Neural cell (in vitro differentiated cells): ENCODE data around the gene ELN. TPM values are rescaled to one million over a fixed set of nuclear protein-coding genes. Genes with fewer than 3 reads are reported as not detected.

Experiments used
- H2AFZ ChIP-seq: fragments of 200-600, 300-800 bp; sonication (generic), shearing (Covaris generic); 2 replicates; pipeline ENCODE4 v1.6.0; 2014; ENCODE audit warnings: low read depth, mild to moderate bottlenecking, antibody characterized with exemption, low read length, moderate library complexity
- H3F3A ChIP-seq: fragments of 200-600 bp; shearing (Covaris generic); 2 replicates; pipeline ENCODE4 v1.6.1; 2016; ENCODE audit warnings: mild to moderate bottlenecking, moderate library complexity, mixed read lengths, antibody characterized with exemption, low read length; ENCODE audit not compliant: insufficient read depth, poor library complexity, severe bottlenecking
- H3K27ac ChIP-seq: fragments of 200-600, 300-800 bp; sonication (generic), shearing (Covaris generic); 2 replicates; pipeline ENCODE4 v1.5.1; 2014; ENCODE audit warnings: mild to moderate bottlenecking, low read length, moderate library complexity
- H3K27me3 ChIP-seq: fragments of 300-800, 200-600 bp; sonication (generic), shearing (Covaris generic); 2 replicates; pipeline ENCODE4 v1.6.0; 2014; ENCODE audit warnings: mild to moderate bottlenecking, low read depth, low read length, moderate library complexity; ENCODE audit not compliant: insufficient read depth
- H3K36me3 ChIP-seq: fragments of 300-800, 200-600 bp; sonication (generic), shearing (Covaris generic); 2 replicates; pipeline ENCODE4 v1.5.1; 2014; ENCODE audit warnings: mild to moderate bottlenecking, antibody characterized with exemption, low read length, moderate library complexity; ENCODE audit not compliant: insufficient read depth
- H3K4me2 ChIP-seq: fragments of 300-800, 200-600 bp; sonication (generic), shearing (Covaris generic); 2 replicates; pipeline ENCODE4 v1.6.0; 2014; ENCODE audit warnings: mild to moderate bottlenecking, low read length
- H3K4me3 ChIP-seq: fragments of 300-800, 200-600 bp; sonication (generic), shearing (Covaris generic); 2 replicates; pipeline ENCODE4 v1.5.1; 2014; ENCODE audit warnings: mild to moderate bottlenecking, low read length, moderate library complexity
- H3K79me2 ChIP-seq: fragments of 200-600 bp; shearing (Covaris generic); replicated peaks from 2 replicates; pipeline ENCODE4 v1.6.0; 2014; ENCODE audit warnings: mild to moderate bottlenecking, low read length, moderate library complexity; ENCODE audit not compliant: insufficient read depth
- H3K9ac ChIP-seq: fragments of 300-800, 200-600 bp; sonication (generic), shearing (Covaris generic); 2 replicates; pipeline ENCODE4 v1.6.1; 2016; ENCODE audit warnings: mild to moderate bottlenecking, low read length, mixed read lengths
- H3K9me2 ChIP-seq: fragments of 200-600 bp; shearing (Covaris generic); 2 replicates; pipeline ENCODE4 v1.6.1; 2016; ENCODE audit warnings: mild to moderate bottlenecking, low read length, mixed read lengths; ENCODE audit not compliant: insufficient read depth
- H3K9me3 ChIP-seq: fragments of 200-600, 300-800 bp; sonication (generic), shearing (Covaris generic); 2 replicates; pipeline ENCODE4 v1.6.1; 2016; ENCODE audit warnings: mild to moderate bottlenecking, mixed run types, low read length, moderate library complexity, mixed read lengths
- H4K20me1 ChIP-seq: fragments of 200-600 bp; shearing (Covaris generic); 2 replicates; pipeline ENCODE4 v1.6.1; 2016; ENCODE audit warnings: mild to moderate bottlenecking, mixed run types; ENCODE audit not compliant: insufficient read depth
- CTCF ChIP-seq: fragments of 450-650 bp; IDR thresholded peaks from 2 replicates; pipeline ENCODE4 v1.5.1; 2014; ENCODE audit warnings: antibody characterized with exemption, mild to moderate bottlenecking, moderate library complexity; ENCODE audit not compliant: poor library complexity, severe bottlenecking
- EP300 ChIP-seq: fragments of 450-650 bp; conservative IDR thresholded peaks from 2 replicates; pipeline ENCODE4 v1.6.1; 2014; ENCODE audit warnings: antibody characterized with exemption, mild to moderate bottlenecking, moderate library complexity; ENCODE audit not compliant: poor library complexity, severe bottlenecking
- EZH2 ChIP-seq: fragments of 200-600, 300-800 bp; shearing (Covaris generic), sonication (generic); IDR thresholded peaks from 2 replicates; pipeline ENCODE4 v1.6.1; 2014; ENCODE audit warnings: antibody characterized with exemption, low read length, borderline replicate concordance, mild to moderate bottlenecking; ENCODE audit not compliant: insufficient read depth, poor library complexity, severe bottlenecking
- MXI1 ChIP-seq: fragments of 450-650 bp; conservative IDR thresholded peaks from 2 replicates; pipeline ENCODE4 v1.6.1; 2014; ENCODE audit warnings: antibody characterized with exemption, mild to moderate bottlenecking; ENCODE audit not compliant: poor library complexity, severe bottlenecking
- POLR2AphosphoS5 ChIP-seq: IDR thresholded peaks from 2 replicates; pipeline ENCODE4 v1.6.1; 2012
- RAD21 ChIP-seq: fragments of 450-650 bp; conservative IDR thresholded peaks from 2 replicates; pipeline ENCODE4 v1.6.1; 2014; ENCODE audit warnings: antibody characterized with exemption, mild to moderate bottlenecking, moderate library complexity
- SMC3 ChIP-seq: fragments of 450-650 bp; conservative IDR thresholded peaks from 2 replicates; pipeline ENCODE4 v1.6.1; 2014; ENCODE audit warnings: antibody characterized with exemption, mild to moderate bottlenecking, moderate library complexity; ENCODE audit not compliant: poor library complexity
- TAF1 ChIP-seq: IDR thresholded peaks from 2 replicates; pipeline ENCODE4 v1.6.1; 2012; ENCODE audit warnings: low read depth
- polyA plus RNA-seq: library from polyadenylated mRNA; depleted of rRNA; stranded (reverse); fragments of >200 nt; gene quantifications from 2 replicates; pipeline ENCODE4 v1.2.3, GENCODE V29; 2014
- TF ChIP-seq, protein P1 (sequence below): IDR thresholded peaks from 2 replicates; pipeline ENCODE4 v1.6.1; 2012; ENCODE audit warnings: borderline replicate concordance

The ELN gene
- polyA plus RNA-seq, 1 donor from 2014 or later = not detected

DNA sequence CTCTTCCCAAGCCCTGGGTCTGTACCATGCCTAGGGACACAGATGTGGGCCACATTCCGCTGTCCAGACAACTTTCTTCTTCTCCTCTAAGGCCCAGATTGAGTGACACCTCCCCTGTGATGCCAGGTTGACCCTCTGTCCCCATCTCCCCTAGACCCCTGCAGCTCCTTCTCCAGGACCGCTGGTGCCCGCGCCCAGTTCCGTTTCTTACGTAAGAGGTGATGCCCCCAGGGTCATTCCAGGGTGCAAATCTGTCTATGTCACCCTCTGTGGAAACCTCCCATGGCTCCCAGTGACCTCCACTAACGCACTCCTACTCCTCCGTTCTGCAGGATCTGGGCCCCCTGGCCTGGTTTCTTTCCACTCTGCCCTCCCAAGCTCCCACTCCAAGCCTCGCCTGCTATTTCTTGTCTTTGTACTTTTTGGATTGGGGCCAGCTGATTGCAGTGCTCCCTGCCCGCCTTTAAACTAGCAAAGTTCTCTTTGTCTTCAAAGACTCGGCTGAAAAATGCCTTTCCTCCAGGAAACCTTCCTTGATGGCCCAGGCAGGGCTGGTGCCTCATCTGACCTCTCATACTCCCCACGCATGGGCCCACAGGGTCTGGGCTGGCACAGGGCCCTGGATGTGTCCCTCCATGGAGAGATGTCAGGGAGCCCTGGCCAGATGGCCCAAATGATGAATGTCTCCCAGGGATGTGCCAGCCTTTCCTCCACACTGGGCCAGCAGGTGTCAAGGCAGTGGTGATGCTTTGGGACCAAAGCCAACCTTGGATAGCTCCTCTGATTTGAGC lies 21.3 kb upstream of the ELN start:
- Histone ChIP-seq H3K4me3 (no peak overlapping the region), H3K27me3 (no peaks in the 10 kb centered on the region), H3K27ac (no peak overlapping the region), H3F3A (no peaks in the 10 kb centered on the region), H3K9ac (no peak overlapping the region), H3K36me3 (no peaks in the 10 kb centered on the region), H3K79me2 (no peaks in the 10 kb centered on the region), H3K9me2 (no peaks in the 10 kb centered on the region), H3K9me3 (no peaks in the 10 kb centered on the region), H4K20me1 (no peaks in the 10 kb centered on the region), H3K4me2 (no peak overlapping the region), H2AFZ (no peak overlapping the region)
- TF ChIP-seq EZH2 (no peak), MXI1 (no peak), EP300 (no peak), TAF1 (no peak), SMC3 (no peak), CTCF (no peak), RAD21 (no peak), POLR2AphosphoS5 (no peak)
- TF ChIP-seq, protein P1, sequence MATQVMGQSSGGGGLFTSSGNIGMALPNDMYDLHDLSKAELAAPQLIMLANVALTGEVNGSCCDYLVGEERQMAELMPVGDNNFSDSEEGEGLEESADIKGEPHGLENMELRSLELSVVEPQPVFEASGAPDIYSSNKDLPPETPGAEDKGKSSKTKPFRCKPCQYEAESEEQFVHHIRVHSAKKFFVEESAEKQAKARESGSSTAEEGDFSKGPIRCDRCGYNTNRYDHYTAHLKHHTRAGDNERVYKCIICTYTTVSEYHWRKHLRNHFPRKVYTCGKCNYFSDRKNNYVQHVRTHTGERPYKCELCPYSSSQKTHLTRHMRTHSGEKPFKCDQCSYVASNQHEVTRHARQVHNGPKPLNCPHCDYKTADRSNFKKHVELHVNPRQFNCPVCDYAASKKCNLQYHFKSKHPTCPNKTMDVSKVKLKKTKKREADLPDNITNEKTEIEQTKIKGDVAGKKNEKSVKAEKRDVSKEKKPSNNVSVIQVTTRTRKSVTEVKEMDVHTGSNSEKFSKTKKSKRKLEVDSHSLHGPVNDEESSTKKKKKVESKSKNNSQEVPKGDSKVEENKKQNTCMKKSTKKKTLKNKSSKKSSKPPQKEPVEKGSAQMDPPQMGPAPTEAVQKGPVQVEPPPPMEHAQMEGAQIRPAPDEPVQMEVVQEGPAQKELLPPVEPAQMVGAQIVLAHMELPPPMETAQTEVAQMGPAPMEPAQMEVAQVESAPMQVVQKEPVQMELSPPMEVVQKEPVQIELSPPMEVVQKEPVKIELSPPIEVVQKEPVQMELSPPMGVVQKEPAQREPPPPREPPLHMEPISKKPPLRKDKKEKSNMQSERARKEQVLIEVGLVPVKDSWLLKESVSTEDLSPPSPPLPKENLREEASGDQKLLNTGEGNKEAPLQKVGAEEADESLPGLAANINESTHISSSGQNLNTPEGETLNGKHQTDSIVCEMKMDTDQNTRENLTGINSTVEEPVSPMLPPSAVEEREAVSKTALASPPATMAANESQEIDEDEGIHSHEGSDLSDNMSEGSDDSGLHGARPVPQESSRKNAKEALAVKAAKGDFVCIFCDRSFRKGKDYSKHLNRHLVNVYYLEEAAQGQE = no peak

- H3K9ac ChIP-seq = no peak overlapping the region
- no peak overlapping the region for H2AFZ ChIP-seq
- H3K9me3 ChIP-seq = no peaks in the 10 kb centered on the region
- H3K79me2 ChIP-seq = no peaks in the 10 kb centered on the region
- no peaks in the 10 kb centered on the region for H3K36me3 ChIP-seq
- no peaks in the 10 kb centered on the region for H3K9me2 ChIP-seq
- no peak overlapping the region for H3K27ac ChIP-seq
- no peak overlapping the region for H3K4me2 ChIP-seq
- H3K27me3 ChIP-seq = no peaks in the 10 kb centered on the region
- H3F3A ChIP-seq = no peaks in the 10 kb centered on the region
- no peak overlapping the region for H3K4me3 ChIP-seq
- TF ChIP-seq, protein P1 = no peak
- H4K20me1 ChIP-seq = no peaks in the 10 kb centered on the region
These were observed 20.8 kb upstream of the ELN start for GRCh38 chr7:74007242-74007567.
